HG03139 (cell line): ENCODE data around the gene ZFHX3.

Experiments used
- ATAC-seq: cut with Tn5 transposase; IDR thresholded peaks from one replicate; pipeline ENCODE4 v1.9.1; 2021; ENCODE audit not compliant: unreplicated experiment

Gene ZFHX3

GRCh38 chr16:73068541-73069401, 20.8 kb upstream of the ZFHX3 start:
- no peak for ATAC-seq

- ATAC-seq, result no peak
Observed at GRCh38 chr16:73067671-73068540, 20.0 kb upstream of the ZFHX3 start.

GRCh38 chr16:73066927-73067670, 19.2 kb upstream of the ZFHX3 start:
- ATAC-seq, result no peak

- no peak for ATAC-seq
Observed at GRCh38 chr16:73066331-73066926, 18.5 kb upstream of the ZFHX3 start.

- ATAC-seq, result no peak
Observed at GRCh38 chr16:73065632-73066330, 17.9 kb upstream of the ZFHX3 start.

- no peak for ATAC-seq
Observed at GRCh38 chr16:73064994-73065545, 17.1 kb upstream of the ZFHX3 start.

- ATAC-seq, result no peak
Observed at GRCh38 chr16:73064212-73064993, 16.5 kb upstream of the ZFHX3 start.

- no peak for ATAC-seq
Observed at GRCh38 chr16:73063854-73064211, 15.9 kb upstream of the ZFHX3 start.

GRCh38 chr16:73062743-73063733, 15.1 kb upstream of the ZFHX3 start:
- no peak for ATAC-seq

- ATAC-seq, result no peak
Observed at GRCh38 chr16:73062001-73062616, 14.2 kb upstream of the ZFHX3 start.

- no peak for ATAC-seq
Observed at GRCh38 chr16:73060892-73061490, 13.1 kb upstream of the ZFHX3 start.

GRCh38 chr16:73059779-73060615, 12.1 kb upstream of the ZFHX3 start:
- ATAC-seq, result no peak

GRCh38 chr16:73058616-73059409, 10.9 kb upstream of the ZFHX3 start:
- peak; percentile 17 for ATAC-seq

GRCh38 chr16:73058221-73058615, 10.3 kb upstream of the ZFHX3 start:
- peak; percentile 76 for ATAC-seq
